HG03095 (cell line): ENCODE data around the gene ICA1.

ENCODE experiments used
- ATAC-seq: cut with Tn5 transposase; IDR thresholded peaks from one replicate; pipeline ENCODE4 v1.9.1; 2021; ENCODE audit warnings: moderate library complexity; ENCODE audit not compliant: unreplicated experiment

The ICA1 gene

DNA sequence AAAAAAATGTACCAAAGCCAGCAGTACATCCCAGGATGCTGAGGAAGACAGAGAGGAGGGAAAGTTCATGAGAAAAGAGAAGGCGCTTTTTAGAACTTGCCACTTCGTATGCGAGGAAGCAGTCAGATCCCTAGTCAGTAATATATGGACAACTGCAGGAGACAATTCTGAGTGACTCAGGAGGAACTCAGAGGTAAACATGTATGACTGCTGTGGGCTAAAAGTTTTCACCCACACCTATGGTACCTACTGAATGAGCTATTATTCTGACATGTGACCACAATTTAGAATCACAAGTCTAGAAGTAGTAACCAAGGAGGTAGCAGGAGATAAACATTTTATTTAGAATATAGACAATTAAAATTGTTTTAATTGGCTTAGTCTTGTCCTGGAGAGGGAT lies 126.5 kb downstream of the ICA1 start:
- no peak for ATAC-seq

DNA sequence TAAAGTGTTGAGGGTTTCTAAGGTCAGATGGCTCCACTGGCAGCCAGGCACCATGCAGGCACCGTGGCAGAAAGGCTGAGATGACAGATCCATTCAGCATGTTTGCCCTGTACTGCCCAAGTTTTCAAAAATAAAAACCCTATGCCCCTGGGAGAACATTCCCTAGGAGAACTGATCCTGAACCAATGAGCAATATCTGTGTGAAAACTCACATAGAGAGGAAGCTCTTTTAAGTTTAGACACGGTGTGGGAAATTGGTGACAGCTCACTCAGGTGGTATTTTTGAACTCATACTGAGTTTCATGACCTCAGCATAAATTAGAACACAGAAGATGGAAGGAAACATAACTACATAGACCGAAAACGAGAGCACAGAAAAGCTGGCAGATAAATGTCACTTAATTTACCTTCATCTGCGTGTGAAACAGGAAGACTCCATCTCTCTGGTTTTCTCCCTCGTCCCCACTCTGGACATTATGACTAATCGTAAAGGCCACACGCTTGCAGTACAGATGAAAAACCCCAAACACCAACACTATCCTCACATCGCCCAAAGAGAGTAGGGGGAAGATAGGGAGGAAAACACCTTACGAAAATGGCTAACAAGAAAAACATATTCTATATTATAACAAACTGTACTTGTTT lies 127.8 kb downstream of the ICA1 start:
- ATAC-seq: peak; percentile 63

DNA sequence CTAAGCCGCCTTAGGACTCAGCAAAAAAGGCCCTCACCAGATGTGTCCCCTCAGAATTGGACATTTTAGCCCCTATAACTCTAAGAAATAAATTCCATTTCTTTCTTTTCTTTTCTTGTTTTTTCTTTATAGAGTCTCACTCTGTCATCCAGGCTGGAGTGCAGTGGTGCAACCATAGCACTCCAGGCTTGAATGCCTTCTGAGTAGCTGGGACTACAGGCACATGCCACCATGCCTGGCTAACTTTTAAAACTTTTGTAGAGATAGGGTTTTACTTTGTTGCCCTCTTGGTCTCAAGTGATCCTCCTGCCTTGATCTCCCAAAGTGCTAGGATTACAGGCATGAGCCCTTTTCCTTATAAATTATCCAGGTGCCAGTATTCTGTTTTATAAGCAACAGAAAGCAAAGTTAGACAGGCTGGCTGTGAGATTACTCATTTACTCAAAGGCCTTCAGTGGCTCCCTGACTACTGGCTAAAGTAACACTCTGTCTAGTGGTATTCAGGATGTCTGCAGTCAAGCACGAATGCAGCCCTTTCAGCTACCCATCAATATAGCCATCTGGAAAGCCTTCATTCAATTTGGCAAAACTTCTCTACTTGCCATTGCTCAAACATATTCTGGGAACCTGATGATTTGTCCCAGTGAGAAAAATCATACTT lies 128.6 kb downstream of the ICA1 start:
- ATAC-seq: no peak

DNA sequence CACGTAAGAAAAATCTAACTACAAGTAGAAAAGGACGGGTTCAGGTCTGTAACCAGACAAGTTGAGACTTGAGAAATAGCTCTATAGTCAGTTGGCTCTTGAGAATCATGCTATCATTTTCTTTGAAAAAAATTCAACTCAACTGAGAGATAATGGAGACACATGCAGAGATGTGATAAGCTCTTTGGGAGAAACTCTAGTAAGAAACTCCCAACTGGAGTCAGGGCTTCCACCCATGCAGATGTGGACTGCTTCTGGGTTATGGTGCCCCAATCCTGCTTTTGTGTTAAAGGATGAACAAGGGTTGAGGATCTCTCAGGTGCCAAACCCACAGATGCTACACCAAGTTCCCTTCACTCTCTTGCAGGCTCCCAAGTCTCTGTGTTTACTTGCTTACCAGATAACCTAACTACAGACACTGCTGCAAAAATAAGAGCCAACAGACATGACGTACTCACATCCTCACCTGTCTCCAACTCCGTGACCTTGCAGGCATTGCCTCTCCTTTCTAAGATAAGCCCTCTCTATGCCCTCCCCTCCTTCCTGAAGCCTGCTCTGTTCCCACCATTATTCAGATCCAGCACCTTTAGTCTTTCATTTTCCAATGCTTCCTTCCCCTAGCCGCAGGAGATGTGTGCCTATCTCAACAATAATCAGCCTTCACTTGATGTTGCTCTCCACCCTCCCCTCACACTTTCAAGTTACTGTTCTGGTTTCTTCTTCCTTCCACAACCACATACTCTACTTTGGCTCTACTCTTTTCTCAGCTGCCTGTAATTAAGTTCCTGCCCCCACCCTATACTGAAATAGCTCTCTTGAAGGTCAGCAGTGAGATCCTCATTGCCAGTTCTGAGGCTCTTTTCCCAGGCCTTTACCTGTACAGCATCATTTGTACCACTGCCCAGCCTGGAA lies 130.0 kb downstream of the ICA1 start:
- ATAC-seq: peak; percentile 45

DNA sequence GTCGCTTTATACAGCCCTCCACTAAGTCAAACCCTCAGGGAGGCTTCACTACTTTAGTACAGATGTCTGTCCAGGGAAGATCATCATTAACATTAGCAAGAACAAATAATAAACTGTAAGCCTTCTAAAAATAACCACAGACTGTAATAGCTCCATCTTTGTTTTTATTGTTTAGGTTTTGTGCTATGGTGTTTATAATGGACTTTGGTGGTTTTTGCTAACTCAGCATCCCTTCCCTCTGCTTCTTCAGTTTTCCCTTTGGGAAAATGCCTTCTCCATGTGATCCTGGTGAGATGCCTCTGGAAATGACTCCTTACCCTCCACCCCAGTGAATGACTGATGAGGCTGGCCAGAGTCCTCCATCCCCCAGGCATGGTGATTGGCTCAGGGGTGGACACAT lies 131.3 kb downstream of the ICA1 start:
- ATAC-seq: no peak

DNA sequence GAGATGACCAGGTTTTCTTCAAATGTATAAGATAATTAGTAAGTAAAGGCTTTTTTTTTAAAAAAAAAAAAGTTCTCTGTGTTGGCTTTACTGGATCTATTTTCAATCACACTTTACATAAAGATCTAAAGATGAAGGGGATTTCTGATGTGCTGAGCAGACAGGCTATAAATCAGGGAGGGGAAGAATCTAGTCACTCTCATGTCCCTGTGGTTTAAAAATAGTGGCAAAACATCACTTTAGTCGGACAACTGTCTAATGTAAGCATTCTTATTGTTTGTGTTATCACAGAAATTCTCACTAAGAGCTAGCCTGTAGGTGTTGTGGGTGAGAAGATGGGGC lies 132.7 kb downstream of the ICA1 start:
- ATAC-seq: no peak

DNA sequence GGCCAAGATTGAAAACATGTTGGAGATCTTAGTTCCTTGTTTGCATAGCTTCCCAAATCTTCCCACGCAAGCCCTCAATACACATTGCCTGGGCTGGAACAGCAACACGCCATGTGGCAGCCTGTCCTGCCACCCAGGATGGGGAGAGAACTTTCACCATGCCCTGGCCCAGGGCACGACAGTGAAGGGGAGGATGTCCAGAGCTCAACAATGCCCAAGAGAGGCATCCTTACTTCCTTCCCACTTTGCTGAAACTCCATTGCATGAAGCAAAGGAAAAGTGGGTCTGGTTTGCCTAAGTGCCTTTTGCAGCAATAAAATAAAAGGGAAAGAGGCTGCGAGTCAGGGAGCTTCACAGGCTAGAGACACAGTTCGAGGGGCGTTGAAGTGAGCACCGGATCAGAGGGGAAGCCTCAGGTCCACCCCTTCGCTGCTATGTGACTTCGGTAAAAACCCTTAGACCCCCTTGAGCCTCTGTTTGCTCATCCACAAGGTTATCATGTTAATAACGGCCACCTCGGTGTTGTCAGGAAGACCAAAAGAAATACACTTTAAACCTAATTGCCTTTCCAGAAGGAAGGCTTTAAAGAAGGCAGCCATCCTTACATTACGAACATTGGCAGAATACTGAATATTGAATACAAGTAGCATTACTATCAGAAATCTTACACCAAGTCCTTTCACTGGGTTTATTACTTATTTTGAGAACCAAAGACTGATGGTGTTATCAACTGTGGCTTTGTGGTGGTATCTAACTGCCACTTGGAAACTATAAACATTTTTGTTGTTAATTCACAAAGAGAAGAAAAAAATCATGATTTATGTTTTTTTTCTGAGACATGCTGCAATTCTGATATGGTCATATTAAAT lies 133.3 kb downstream of the ICA1 start:
- ATAC-seq: no peak

DNA sequence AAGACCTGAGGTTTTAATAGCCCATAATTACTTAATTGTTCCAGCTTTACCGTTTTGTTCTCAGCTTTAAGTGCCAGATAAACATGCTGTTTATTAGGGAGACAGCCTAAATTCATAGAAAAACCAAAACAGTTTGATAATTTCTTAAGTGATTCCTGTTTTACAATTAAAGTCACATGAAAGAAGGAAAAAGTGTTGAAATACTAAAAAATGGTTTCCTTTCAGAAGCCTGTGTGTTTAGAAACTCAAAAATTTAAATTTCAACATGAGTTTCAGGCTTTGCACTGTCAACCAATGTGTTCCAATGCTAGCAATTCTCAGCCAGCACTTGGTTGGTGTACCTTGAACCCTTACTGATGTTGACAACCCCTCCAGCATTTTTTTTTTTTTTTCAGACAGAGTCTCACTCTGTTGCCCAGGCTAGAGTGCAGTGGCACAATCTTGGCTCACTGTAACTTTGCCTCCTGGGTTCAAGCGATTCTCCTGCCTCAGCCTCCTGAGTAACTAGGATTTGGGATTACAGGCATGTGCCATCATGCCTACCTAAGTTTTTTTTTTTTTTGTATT lies 135.3 kb downstream of the ICA1 start:
- no peak for ATAC-seq

DNA sequence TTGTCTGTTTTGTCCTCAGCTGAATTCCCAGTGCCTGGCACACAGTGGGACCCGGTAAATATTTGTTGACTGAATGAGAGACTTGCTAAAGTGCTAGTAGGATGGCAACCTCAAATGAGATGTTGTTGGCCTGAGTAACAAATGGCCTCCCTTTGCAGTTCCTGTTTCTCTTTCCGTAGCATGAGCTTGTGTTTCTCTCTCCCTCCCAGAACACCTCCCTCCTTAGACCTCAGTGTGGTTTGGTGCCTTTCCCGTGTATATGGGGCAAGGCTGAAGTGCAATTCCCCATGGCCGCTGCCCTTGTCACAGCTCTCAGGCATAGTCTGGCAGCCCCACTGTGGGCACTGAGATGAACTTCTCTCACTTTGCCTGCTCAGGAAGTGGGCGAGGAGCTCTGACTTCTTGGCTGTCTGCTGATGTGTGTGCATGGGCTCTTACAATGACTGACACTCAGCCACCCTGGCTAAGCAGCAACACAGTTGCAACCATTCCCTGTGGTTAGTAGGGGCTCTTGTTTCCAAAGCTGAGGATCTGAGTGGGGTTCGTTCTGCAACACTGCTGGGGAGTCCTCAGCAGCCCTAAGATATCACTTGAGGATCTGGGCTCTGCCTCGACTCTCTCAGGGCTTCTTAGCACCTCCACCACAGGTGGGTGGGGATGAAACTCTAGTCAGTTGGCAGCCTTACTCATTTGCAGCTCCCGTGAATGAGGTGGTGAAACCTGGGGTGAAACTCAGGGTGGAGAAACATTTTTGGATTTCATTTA lies 136.1 kb downstream of the ICA1 start:
- peak; percentile 53 for ATAC-seq

DNA sequence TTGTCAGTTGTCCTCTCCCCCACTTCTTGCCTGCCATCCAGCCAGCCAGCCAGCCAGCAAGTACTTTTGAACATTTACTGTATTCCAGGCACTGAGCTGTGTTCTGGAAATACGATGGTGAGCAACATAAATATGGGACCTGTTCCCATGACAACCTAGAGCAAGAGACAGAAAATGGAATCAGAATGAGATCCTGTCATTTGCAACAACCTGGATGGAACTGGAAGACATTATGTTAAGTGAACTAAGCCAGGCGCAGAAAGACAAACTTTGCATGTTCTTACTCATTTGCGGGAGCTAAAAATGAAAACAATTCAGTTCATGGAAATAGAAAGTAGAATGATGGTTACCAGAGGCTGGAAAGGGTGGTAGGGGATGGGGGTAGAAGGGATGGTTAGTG lies 140.7 kb downstream of the ICA1 start:
- no peak for ATAC-seq

DNA sequence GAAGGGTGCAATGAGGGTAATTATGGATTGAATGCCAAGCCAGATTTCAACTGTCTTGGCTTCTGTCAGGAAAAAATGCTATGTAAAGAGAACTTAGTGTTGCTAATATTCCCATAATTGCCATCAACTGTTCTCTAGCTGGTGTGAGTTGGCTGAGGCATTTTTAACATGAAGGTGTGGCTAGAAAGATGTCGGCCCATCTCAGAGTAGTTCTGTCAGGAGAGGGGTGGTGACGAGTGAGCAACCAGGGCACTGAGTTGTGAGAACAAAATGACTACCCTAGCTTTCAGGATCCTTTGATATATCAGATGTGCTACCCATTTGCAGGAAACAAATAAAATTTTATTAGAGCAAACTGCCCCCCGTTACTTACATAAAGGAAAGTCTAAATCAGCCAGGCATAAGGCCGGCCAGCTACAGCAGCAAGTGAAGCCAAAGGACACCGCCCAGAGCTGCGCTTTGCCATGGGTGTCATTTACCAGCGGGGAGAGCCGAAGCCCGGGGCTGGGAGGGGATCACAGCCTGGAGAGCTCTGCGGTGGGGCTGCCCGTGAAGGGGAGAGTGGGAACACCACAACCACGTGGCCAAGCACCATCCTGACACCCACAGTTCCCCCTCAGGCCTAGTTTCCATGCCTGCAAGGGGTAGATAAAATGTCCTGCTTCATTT lies 141.4 kb downstream of the ICA1 start:
- no peak for ATAC-seq

DNA sequence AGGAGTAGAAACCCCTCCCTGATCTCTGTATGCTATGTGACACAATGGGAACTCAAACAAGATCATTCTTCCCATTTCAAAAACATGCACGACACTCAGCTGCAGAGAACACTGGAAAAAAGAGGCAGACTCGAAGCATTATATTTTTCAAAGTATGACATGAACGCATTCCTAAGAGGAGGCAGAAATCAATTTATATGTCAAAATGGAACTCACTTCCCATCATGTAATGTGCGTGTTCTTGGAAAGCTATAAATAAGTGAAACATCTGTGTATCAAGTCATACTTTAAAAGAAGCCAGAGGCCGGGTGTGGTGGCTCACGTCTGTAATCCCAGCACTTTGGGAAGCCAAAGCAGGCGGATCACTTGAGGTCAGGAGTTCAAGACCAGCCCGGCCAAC lies 142.7 kb downstream of the ICA1 start:
- no peak for ATAC-seq

DNA sequence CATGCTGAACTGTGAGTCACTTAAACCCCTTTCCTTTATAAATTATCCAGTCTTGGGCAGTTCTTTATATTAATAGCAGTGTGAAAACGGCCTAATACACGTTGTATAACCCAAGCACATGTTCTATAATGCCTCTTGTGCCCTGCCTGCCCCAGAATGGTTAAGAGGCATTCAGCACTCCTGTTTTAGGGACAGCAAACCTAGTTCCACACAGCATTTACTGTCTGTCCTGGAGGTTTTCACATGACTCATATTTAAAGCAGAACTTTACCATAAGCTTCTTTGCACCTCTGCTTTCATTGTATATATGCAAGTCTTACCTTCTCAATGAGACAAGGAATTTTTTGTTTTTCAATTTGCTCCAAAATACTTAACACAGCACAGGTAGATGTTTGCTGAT lies 144.8 kb downstream of the ICA1 start:
- no peak for ATAC-seq

DNA sequence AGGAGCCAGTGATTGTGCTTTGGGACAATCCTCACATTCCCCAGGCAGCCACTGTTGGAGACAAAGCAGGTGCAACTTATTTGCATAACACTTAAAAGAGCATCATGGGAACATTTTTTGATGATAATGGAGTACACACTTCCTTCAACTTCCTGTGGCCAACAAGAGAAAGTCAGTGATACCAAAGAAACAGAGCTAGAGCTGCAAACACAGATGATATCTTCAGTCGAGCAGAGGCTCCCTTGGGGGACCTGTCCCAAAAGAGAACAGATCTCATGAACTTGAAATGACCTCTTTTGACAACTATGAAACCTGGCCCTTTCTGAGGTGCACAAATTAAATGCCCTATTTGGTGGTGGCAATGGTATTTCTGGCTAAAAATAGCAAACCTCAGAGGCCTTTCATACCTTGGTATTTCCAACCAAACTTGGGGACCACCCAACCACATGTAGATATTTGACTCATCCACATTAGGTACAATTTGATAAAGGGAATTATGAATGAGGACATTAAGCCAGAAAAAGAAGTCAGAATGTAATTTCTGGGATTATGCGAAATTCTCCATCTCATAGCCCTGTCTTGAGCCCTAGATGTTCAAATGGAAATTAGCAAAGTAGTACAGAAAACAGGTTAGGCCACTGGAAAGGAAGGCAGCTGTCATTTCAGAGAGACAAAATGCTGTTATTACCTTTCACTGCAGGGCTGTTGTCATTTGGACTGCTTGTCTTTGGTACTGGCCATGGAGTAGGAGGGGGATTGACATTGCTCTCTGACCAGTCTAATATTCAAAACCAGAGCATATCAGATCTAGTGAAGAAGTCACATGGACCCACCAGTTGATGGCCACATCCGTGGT lies 146.2 kb downstream of the ICA1 start:
- peak; percentile 83 for ATAC-seq

DNA sequence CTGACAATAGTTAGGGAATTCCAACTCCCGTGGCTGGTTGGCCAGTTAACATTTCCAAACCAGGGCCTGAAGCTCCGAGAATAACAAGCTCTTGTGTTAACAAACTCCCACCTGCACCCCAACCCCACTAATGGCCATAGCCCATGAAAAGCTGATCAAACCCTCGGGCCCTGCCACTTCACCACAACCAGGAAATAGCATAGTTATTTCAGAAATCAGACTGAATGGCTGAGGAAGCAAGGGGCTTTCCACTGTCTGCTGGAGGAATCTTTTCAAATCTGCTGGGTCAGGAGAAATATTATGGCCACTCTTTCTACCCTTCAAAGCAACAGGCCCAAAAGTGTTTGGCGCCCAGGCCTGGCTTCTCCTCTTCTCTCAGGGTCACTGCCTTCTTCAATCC lies 147.8 kb downstream of the ICA1 start:
- peak; percentile 36 for ATAC-seq

DNA sequence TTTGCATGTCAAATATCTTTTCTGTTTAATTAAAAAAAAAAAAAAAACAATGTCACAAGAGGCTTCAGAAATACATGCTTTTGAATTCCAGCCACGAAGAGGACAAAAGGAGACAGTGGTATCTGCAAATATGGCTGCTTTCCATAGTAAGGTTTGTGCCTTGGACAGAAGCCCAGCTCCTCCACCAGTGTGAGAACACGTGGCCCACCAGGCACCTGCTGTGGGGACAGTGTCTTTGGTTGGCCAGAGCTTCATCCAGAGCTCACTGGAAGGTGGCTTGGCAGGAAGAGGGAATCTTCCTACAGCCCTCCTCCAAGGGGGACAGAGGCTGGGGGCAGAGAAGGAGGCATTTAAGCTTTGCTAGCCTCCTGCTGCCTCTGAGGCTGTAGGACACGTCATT lies 148.8 kb downstream of the ICA1 start:
- no peak for ATAC-seq

DNA sequence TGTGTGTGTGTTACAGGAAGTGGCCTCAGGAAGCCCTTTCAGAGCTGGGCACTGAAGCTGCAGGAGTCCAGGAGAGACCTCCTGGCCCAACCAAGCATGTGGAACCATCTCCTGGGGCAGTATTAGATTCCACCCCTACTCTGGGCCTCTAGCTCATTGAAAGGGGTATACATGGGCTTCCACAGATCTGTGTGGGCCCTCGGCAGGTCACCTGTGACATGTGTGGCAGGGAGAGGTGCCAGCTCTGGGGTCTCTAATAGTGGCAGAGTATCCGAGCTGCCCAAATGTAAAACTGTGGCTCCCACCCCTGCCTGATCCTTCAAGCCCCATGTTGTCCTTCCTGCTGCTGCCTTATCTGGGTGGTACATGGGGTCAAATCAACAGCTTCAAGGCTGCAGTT lies 149.3 kb downstream of the ICA1 start:
- no peak for ATAC-seq

DNA sequence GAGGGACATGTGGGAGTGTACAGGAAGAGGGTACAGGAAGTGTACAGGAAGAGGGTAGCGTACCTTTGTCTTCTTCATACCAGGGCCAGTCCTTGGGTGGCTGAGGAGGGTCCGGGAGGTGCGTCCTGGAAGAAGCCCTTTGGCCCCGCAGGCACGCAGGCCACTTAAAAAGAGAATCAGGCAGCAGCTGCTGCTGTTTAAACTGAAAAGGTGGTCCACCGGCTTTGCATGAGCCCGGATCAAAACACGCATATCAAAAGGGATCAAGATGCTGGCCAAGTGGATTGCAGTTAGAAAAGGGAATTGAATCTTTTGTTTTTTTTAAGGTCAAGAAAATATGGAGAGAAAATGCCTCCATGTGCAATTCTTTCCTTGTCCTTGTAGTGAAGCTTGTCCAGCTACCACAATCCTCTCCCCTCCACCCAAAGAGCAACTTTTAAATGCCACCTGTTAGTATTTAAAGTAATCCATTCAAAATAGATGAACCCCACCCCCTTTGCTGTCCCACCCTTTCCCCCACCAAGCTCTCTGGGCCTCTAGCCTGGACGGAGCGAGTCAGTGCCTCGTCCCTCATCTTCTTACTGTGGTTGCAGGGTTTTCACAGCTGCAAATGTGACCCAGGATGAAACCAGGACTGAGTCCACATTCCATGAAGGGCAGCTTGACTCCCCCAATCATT lies 150.5 kb downstream of the ICA1 start:
- ATAC-seq: no peak
